HCT116 (cell line): ENCODE measurements around the gene PPM1M. TPM values are rescaled to one million over a fixed set of nuclear protein-coding genes. Genes with fewer than 3 reads are reported as not detected.

Experiments used
- ATAC-seq: fragments of 200-7000 bp; cut with Tn5 transposase; 2 replicates; pipeline ENCODE4 v1.9.1; 2020; ENCODE audit warnings: mild to moderate bottlenecking, moderate library complexity
- BruUV-seq: library from RNA; stranded (reverse); fragments of 400-500 nt; replicated peaks from 2 replicates; lab custom pipeline; 2021; lab: Mats Ljungman, UMichigan
- CTCF ChIA-PET: fragments of 300-600 bp; sonication (Branson Sonifier 250); formaldehyde crosslinking; loops from one replicate; lab custom pipeline; 2021; ENCODE audit warnings: antibody characterized with exemption; lab: Charles Lee
- POLR2A ChIA-PET: fragments of 300-600, 350-600 bp; sonication (Branson Sonifier 250); formaldehyde crosslinking; loops from one replicate; lab custom pipeline; 2021; ENCODE audit warnings: antibody characterized with exemption; lab: Charles Lee
- RAD21 ChIA-PET, 2 experiments: fragments of 300-600 bp; sonication (Branson Sonifier 250); formaldehyde crosslinking; loops; one replicate each; lab custom pipeline; 2023; ENCODE audit warnings: low total read pairs in 2 of 2; ENCODE audit not compliant: uncharacterized antibody in 2 of 2, unreplicated experiment in 2 of 2, low non-redundant PET in 1 of 2; lab: Charles Lee
- DNase-seq: peaks from one replicate; pipeline ENCODE4 v3.0.0-alpha.2; 2010; ENCODE audit warnings: low read depth, low spot score
- H2AFZ ChIP-seq: fragments of 200-600 bp; shearing (Covaris generic), sonication (generic); 2 replicates; pipeline ENCODE4 v1.6.1; 2017; ENCODE audit warnings: low read depth, mixed run types, mixed read lengths, antibody characterized with exemption, low read length; ENCODE audit not compliant: poor library complexity, severe bottlenecking
- H3K27ac ChIP-seq: 2 replicates; pipeline ENCODE4 v1.5.1; 2012; ENCODE audit warnings: low read depth, low read length
- H3K27me3 ChIP-seq: fragments of 200-600 bp; sonication (generic); 2 replicates; pipeline ENCODE4 v1.6.1; 2016; ENCODE audit warnings: mixed run types, low read length, mixed read lengths; ENCODE audit not compliant: insufficient read depth
- H3K36me3 ChIP-seq, 2 experiments: fragments of 200-500 bp in 1 of 2; fragments of 200-600 bp in 1 of 2; sonication (Bioruptor generic) in 1 of 2; sonication (generic) in 1 of 2; 2 replicates each; pipeline versions ENCODE4 v1.5.1 to v1.6.1; 2014 to 2016; ENCODE audit warnings: low read length in 2 of 2, inconsistent platforms in 1 of 2, mixed read lengths in 1 of 2, mixed run types in 1 of 2; ENCODE audit not compliant: insufficient read depth in 2 of 2, control insufficient read depth in 1 of 2
- H3K4me1 ChIP-seq, 2 experiments: fragments of 200-600 bp in 1 of 2; sonication (generic) in 1 of 2; 2 replicates each; pipeline versions ENCODE4 v1.5.1 to v1.6.1; 2012 to 2017; ENCODE audit warnings: low read length in 2 of 2, inconsistent platforms in 1 of 2, mild to moderate bottlenecking in 1 of 2, mixed read lengths in 1 of 2, mixed run types in 1 of 2, moderate library complexity in 1 of 2; ENCODE audit not compliant: insufficient read depth in 2 of 2, control insufficient read depth in 1 of 2
- H3K4me2 ChIP-seq: fragments of 200-600 bp; sonication (generic); 2 replicates; pipeline ENCODE4 v1.6.1; 2017; ENCODE audit warnings: mixed run types, low read length, mixed read lengths
- H3K4me3 ChIP-seq, 2 experiments: fragments of 200-600 bp in 1 of 2; sonication (generic) in 1 of 2; replicated peaks in 1 of 2; 2 replicates each; pipeline ENCODE4 v1.5.1; 2011 to 2016; ENCODE audit warnings: low read length in 2 of 2, control low read depth in 1 of 2, low read depth in 1 of 2, mild to moderate bottlenecking in 1 of 2, mixed read lengths in 1 of 2, mixed run types in 1 of 2
- H3K79me2 ChIP-seq: fragments of 200-600 bp; sonication (generic); 2 replicates; pipeline ENCODE4 v1.6.1; 2017; ENCODE audit warnings: mild to moderate bottlenecking, mixed run types, low read length, moderate library complexity, mixed read lengths; ENCODE audit not compliant: insufficient read depth
- H3K9ac ChIP-seq: fragments of 200-600 bp; sonication (generic); 2 replicates; pipeline ENCODE4 v1.6.1; 2016; ENCODE audit warnings: low read length, mixed read lengths
- H3K9me2 ChIP-seq: fragments of 200-600 bp; sonication (generic), shearing (Covaris generic); 2 replicates; pipeline ENCODE4 v1.6.1; 2017; ENCODE audit warnings: mixed run types, mild to moderate bottlenecking, moderate library complexity; ENCODE audit not compliant: insufficient read depth
- H3K9me3 ChIP-seq, 2 experiments: fragments of 200-500 bp in 1 of 2; fragments of 200-600 bp in 1 of 2; sonication (Bioruptor generic) in 1 of 2; sonication (generic) in 1 of 2; 2 replicates each; pipeline ENCODE4 v1.6.1; 2014 to 2017; ENCODE audit warnings: low read length in 2 of 2, mixed read lengths in 2 of 2, inconsistent platforms in 1 of 2, low read depth in 1 of 2, mild to moderate bottlenecking in 1 of 2, mixed run types in 1 of 2, moderate library complexity in 1 of 2; ENCODE audit not compliant: control insufficient read depth in 1 of 2, insufficient read depth in 1 of 2
- H4K20me1 ChIP-seq: fragments of 200-600 bp; sonication (generic), shearing (Covaris generic); 2 replicates; pipeline ENCODE4 v1.6.1; 2017; ENCODE audit warnings: mixed run types, mild to moderate bottlenecking, moderate library complexity; ENCODE audit not compliant: insufficient read depth
- ATF3 ChIP-seq: IDR thresholded peaks from 2 replicates; pipeline ENCODE4 v1.6.1; 2012
- CEBPB ChIP-seq: IDR thresholded peaks from 2 replicates; pipeline ENCODE4 v1.6.1; 2012; ENCODE audit warnings: low read depth
- CTCF ChIP-seq, 3 experiments: fragments of 200-600 bp in 1 of 3; sonication (generic) in 1 of 3; IDR thresholded peaks in 2 of 3; conservative IDR thresholded peaks in 1 of 3; 2 replicates each; pipeline ENCODE4 v1.5.1; 2012 to 2017; ENCODE audit warnings: low read depth in 2 of 3, low read length in 2 of 3, antibody characterized with exemption in 1 of 3, borderline replicate concordance in 1 of 3, control low read depth in 1 of 3, mild to moderate bottlenecking in 1 of 3, mixed read lengths in 1 of 3, mixed run types in 1 of 3, moderate library complexity in 1 of 3; ENCODE audit not compliant: insufficient read depth in 1 of 3
- EGR1 ChIP-seq: IDR thresholded peaks from 2 replicates; pipeline ENCODE4 v1.6.1; 2012; ENCODE audit warnings: low read depth
- ELF1 ChIP-seq: IDR thresholded peaks from 2 replicates; pipeline ENCODE4 v1.6.1; 2012; ENCODE audit warnings: low read depth, borderline replicate concordance
- EZH2 ChIP-seq: fragments of 200-600 bp; sonication (generic); IDR thresholded peaks from 2 replicates; pipeline ENCODE4 v1.6.1; 2017; ENCODE audit warnings: antibody characterized with exemption, mixed run types
- EZH2phosphoT487 ChIP-seq: fragments of 200-600 bp; IDR thresholded peaks from 2 replicates; pipeline ENCODE4 v1.6.1; 2018; ENCODE audit warnings: antibody characterized with exemption, borderline replicate concordance
- FOSL1 ChIP-seq: IDR thresholded peaks from 2 replicates; pipeline ENCODE4 v1.6.1; 2012; ENCODE audit warnings: low read depth
- JUND ChIP-seq: IDR thresholded peaks from 2 replicates; pipeline ENCODE4 v1.6.1; 2012
- POLR2A ChIP-seq: IDR thresholded peaks from 2 replicates; pipeline ENCODE4 v1.7.0; 2011; ENCODE audit warnings: borderline replicate concordance; ENCODE audit not compliant: insufficient read depth, insufficient read length; ENCODE audit errors: extremely low read depth
- POLR2AphosphoS5 ChIP-seq: IDR thresholded peaks from 2 replicates; pipeline ENCODE4 v1.6.1; 2011; ENCODE audit warnings: mild to moderate bottlenecking, low read depth, low read length, moderate library complexity
- REST ChIP-seq: IDR thresholded peaks from 2 replicates; pipeline ENCODE4 v1.6.1; 2012; ENCODE audit warnings: low read depth
- SRF ChIP-seq: IDR thresholded peaks from 2 replicates; pipeline ENCODE4 v1.6.1; 2012; ENCODE audit warnings: low read depth
- TCF7L2 ChIP-seq: IDR thresholded peaks from 2 replicates; pipeline ENCODE4 v1.7.0; 2011; ENCODE audit warnings: borderline replicate concordance, inconsistent platforms; ENCODE audit not compliant: insufficient read depth, insufficient read length; ENCODE audit errors: extremely low read depth
- YY1 ChIP-seq: IDR thresholded peaks from 2 replicates; pipeline ENCODE4 v1.6.1; 2011; ENCODE audit warnings: low read length, low read depth, moderate library complexity, mild to moderate bottlenecking; ENCODE audit not compliant: insufficient replicate concordance; ENCODE audit errors: extremely low read depth
- ZBTB33 ChIP-seq: IDR thresholded peaks from 2 replicates; pipeline ENCODE4 v1.6.1; 2011; ENCODE audit warnings: mild to moderate bottlenecking, low read length, moderate library complexity; ENCODE audit not compliant: insufficient replicate concordance; ENCODE audit errors: extremely low read depth
- ZNF274 ChIP-seq: fragments of 200-500 bp; sonication (Bioruptor generic); IDR thresholded peaks from 2 replicates; pipeline ENCODE4 v1.6.1; 2014; ENCODE audit warnings: mild to moderate bottlenecking, low read depth, low read length, inconsistent platforms
- intact Hi-C: fragments of 100-400 bp; cut with micrococcal nuclease; formaldehyde crosslinking; loops from 2 replicates; pipeline ENCODE4 v1.10.0; 2022
- total RNA-seq: library from RNA; stranded (reverse); gene quantifications from one replicate; pipeline ENCODE4 v1.2.1, GENCODE V29; 2021; ENCODE audit not compliant: unreplicated experiment

The PPM1M gene
- total RNA-seq, 1 experiment from 2014 or later, result 16.6 TPM

GRCh38 chr3:52246264-52246620 lies 683 bp downstream of the PPM1M start (continued):
- TF ChIP-seq POLR2AphosphoS5 (no peak), SRF (no peak), ELF1 (no peak), EZH2 (no peak), FOSL1 (no peak), EZH2phosphoT487 (no peak), YY1 (no peak), ATF3 (no peak), POLR2A (no peak)
- TF ChIP-seq, all 23 proteins: peak for 0

GRCh38 chr3:52246728-52247408 lies 1.3 kb downstream of the PPM1M start:
- Histone ChIP-seq H3K4me2 (peak overlapping the region; percentile 96), H3K4me1 (peaks cover 20 to 33% of the 10 kb centered on the region in 2 experiments; a peak in 3 of 4 replicates), H3K79me2 (no peaks in the 10 kb centered on the region), H3K27ac (no peak overlapping the region), H3K27me3 (no peaks in the 10 kb centered on the region), H3K9me2 (no peaks in the 10 kb centered on the region), H3K36me3 (peaks cover 2 to 15% of the 10 kb centered on the region in 2 experiments; a peak in 3 of 4 replicates), H2AFZ (no peak overlapping the region), H3K9ac (no peak overlapping the region), H3K9me3 (peaks cover 0 to 4% of the 10 kb centered on the region in 2 experiments; a peak in 1 of 4 replicates), H4K20me1 (no peaks in the 10 kb centered on the region), H3K4me3 (no peak overlapping the region)
- ATAC-seq (no peak), DNase-seq (no peak)
- ChIA-PET CTCF (no interaction called here), RAD21 (no interaction called here), POLR2A (no interaction called here)
- BruUV-seq, result no TSS peak
- intact Hi-C loops, result no loop called here
- TF ChIP-seq CTCF (IDR thresholded peaks at IDR 0.05 in 2 of 3, conservative IDR thresholded peaks at IDR 0.05 in 1 of 3; ENCODE audit: borderline replicate concordance in 1 of 3, insufficient read depth in 1 of 3, low read depth in 2 of 3, low read length in 2 of 3), result no peak
- TF ChIP-seq ZNF274, result no peak
- TF ChIP-seq CEBPB, result no peak
- TF ChIP-seq EZH2phosphoT487, result no peak
- TF ChIP-seq EGR1, result no peak
- TF ChIP-seq TCF7L2, result no peak
- TF ChIP-seq REST, result no peak
- TF ChIP-seq YY1, result no peak
- TF ChIP-seq ZBTB33, result no peak
- TF ChIP-seq POLR2AphosphoS5, result no peak
- no peak for TF ChIP-seq JUND
- no peak for TF ChIP-seq FOSL1
